GM19238 (cell line): Measurements from ENCODE around the gene PRR30.

ENCODE experiments used
- DNase-seq: peaks from one replicate; pipeline ENCODE4 v3.0.0; 2011; ENCODE audit warnings: low spot score; ENCODE audit not compliant: insufficient read length

PRR30 gene

GRCh38 chr2:27155069-27155520, 15.9 kb upstream of the PRR30 start:
- no peak for DNase-seq

GRCh38 chr2:27154488-27154887, 15.3 kb upstream of the PRR30 start:
- no peak for DNase-seq

- no peak for DNase-seq
These were observed 13.7 kb upstream of the PRR30 start for GRCh38 chr2:27152796-27153464.

- no peak for DNase-seq
These were observed 13.0 kb upstream of the PRR30 start for GRCh38 chr2:27152102-27152795.

GRCh38 chr2:27150639-27151230, 11.5 kb upstream of the PRR30 start:
- no peak for DNase-seq

GRCh38 chr2:27149570-27150405, 10.6 kb upstream of the PRR30 start:
- no peak for DNase-seq

- DNase-seq = no peak
These were observed 9.7 kb upstream of the PRR30 start, which contains the start of gene TCF23 for GRCh38 chr2:27148801-27149439. TSS of gene TCF23 (plus strand) at chr2:27149004. CDS start at chr2:27149134, 130 bp downstream.

- no peak for DNase-seq
These were observed 8.7 kb upstream of the PRR30 start for GRCh38 chr2:27147935-27148334.

- no peak for DNase-seq
These were observed 6.5 kb upstream of the PRR30 start for GRCh38 chr2:27145682-27146081.

GRCh38 chr2:27143285-27143684, 4.1 kb upstream of the PRR30 start:
- no peak for DNase-seq

GRCh38 chr2:27138111-27138510, 1.1 kb downstream of the PRR30 start:
- DNase-seq = no peak

- no peak for DNase-seq
These were observed 1.8 kb downstream of the PRR30 start for GRCh38 chr2:27137322-27137935.

GRCh38 chr2:27136751-27137150, 2.5 kb downstream of the PRR30 start:
- no peak for DNase-seq

GRCh38 chr2:27135478-27135955, 3.7 kb downstream of the PRR30 start:
- DNase-seq = no peak

- DNase-seq = no peak
These were observed 4.3 kb downstream of the PRR30 start for GRCh38 chr2:27134781-27135477.

GRCh38 chr2:27133905-27134780, 5.1 kb downstream of the PRR30 start, which contains the start of gene PREB:
TSS of gene PREB (minus strand) at chr2:27134636. CDS start at chr2:27134421, 215 bp downstream.
- DNase-seq = peak; percentile 99

GRCh38 chr2:27133195-27133875, 5.9 kb downstream of the PRR30 start:
- DNase-seq = no peak

- DNase-seq = no peak
These were observed 7.8 kb downstream of the PRR30 start for GRCh38 chr2:27131429-27131828.
